NCI-H526 treated with DMSO at 0.1 percent for 48 hours (cell line): Measurements from ENCODE around the gene LTBR.
A peak's percentile ranks its signal among the peaks of the same experiment; 100 is the strongest.
"Not testable (repeated sequence)": the region's sequence is repeated elsewhere in the genome, so short reads cannot be mapped to it uniquely, and the experiment has no call there.

Source experiments
- DNase-seq: peaks from one replicate; lab custom pipeline; 2025; lab: John Stamatoyannopoulos, UW

Gene LTBR

DNA sequence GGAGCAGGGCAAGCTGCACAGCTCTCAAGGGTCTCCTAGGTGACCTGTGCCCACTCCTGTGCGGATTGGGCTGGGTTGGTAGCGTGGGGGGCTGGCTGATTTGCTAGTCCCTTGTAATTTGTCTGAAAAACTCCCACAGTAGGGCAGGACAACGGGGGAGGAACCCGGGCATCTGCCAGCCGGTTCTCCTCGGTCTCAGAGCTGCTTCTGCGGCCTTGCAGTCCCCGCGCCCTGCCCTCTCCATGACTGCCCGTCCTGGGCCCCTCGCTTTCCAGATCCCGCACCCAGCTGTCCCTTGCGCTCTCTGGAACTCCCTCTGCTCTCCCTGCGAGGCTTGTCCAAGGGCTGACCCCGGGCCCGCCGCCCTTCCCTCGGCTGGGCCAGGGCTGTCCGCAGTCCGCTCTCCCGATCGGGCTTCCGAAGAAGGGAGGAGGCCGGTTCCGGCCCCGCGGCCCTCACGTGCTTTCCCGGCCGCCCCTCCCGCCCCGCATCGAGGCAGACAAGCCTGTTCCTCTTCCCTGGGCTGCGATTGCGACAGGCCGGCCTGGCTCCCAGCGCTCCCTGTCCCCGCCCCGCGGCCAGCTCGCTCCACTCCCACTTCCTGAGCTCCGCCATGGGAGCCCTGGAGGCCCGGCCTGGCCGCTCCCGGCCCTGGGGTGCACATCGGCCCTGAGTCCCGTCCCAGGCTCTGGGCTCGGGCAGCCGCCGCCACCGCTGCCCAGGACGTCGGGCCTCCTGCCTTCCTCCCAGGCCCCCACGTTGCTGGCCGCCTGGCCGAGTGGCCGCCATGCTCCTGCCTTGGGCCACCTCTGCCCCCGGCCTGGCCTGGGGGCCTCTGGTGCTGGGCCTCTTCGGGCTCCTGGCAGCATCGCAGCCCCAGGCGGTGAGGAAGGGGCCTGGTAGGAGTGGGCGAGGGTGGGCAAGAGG is at the start of gene LTBR:
Gene LTBR, plus strand, starts transcription at position 591 of the 927 bp plus-strand sequence. Its CDS starts 197 bp downstream, at position 788.
- peak; percentile 14 for DNase-seq

DNA sequence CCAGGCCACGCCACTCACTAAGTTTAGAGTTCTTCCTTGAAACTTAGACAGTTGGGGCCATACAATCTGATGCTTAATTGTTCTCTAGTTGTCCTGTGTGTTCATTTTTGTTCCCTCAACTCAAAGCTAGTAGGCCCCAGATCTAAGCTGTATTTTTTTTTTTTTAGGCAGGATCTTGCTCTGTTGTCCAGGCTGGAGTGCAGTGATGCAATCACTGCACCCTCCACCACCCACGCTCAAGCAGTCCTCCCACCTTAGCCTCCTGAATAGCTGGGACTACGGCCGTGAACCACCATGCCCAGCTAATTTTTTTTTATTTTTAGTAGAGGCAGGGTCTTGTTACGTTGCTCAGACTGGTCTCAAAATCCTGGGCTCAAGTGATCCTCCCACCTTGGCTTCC is 49.6 kb upstream of the LTBR start:
- DNase-seq, result no peak

DNA sequence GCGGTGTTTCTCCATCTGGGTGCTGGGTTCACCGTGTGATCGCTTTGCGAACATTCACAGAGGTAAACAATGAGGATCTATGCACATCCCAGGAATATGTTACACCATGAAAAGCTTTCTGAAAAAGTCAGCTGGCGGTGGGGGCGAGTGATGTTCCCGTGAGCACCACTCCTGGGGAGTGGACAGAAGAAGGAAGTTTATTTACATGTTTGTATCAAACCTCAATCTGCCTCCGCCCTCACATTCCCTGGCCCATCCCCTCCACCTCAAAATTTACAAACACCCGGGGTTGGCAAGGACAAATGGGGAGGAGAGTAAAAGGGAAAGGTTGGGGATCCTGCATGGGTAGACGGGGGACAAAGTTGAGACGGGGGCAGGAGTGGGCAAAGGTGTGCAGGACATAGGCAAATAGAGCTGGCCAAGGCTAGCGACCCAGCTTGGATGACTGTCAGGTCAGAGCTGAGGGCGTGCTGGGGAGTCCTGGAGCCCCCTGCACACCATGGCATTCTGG is 49.0 kb upstream of the LTBR start:
- DNase-seq, result no peak

DNA sequence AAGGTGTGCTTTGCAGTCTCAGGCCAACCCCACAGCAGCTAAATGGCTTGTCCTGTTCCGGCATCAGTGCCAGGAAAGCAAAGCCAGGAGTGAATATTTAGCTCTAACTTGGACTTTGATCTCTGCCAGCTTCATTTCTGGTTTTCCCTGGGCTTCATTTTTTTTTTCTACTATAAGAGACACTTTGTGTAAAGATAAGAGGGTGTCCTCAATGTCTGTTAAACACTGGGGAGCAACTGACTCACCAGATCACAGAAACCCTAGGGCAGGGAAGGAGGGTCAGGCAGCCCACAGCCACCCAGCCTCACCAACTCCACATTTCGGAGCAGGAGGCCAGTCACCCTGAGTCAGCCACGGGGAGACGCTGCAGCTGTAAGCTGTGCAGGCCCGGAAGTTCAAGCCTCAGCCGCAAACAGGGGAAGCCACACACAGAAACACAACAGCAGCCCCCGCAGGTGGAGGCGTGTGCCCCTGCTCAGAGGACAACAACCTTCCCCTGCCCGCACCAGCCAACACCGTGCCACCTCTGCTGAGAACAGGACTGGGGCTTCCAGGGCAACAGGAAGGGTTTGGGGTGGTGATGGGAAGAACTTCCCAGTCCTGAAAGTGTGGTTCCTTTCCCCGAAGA is 48.4 kb upstream of the LTBR start:
- peak; percentile 41 for DNase-seq

DNA sequence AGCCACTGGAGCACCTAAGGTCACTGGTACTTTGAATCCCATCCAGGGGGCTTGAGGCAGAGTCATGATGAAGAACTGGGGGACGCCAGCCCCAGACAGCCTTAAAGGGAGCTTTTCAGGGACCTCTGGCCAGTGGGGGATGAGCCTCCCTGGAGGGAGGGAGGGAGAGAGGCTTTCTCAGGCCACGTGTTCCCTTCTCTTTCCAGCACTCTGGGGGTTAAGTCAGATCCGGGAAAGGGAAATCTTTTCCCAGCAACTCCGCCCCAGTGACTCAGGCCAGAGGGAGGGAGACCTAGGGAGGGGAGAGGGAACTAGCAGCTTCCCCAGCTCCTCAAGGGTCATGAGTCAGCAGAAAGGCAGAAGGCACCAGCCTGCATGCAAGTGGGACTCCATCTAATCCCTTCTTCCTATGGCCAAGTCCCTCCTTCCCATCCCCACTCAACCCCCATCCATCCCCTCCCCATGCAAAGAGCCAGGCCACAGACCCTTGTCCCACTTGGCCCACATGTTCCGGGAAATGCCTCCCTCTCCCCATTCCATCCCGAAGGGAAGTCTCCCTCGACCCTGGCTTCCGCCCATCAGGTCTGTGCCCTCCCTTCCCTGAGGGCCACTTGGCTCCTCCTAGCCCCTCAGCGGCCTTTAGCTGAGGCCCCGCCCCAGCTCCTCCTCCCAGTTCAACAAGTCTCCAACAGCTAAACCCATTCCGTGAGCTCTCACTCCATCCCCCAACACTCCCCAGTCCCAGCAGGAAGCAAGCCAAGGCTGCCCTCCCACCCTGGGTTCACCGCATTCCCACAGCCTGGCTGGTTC is 47.7 kb upstream of the LTBR start:
- peak; percentile 29 for DNase-seq

DNA sequence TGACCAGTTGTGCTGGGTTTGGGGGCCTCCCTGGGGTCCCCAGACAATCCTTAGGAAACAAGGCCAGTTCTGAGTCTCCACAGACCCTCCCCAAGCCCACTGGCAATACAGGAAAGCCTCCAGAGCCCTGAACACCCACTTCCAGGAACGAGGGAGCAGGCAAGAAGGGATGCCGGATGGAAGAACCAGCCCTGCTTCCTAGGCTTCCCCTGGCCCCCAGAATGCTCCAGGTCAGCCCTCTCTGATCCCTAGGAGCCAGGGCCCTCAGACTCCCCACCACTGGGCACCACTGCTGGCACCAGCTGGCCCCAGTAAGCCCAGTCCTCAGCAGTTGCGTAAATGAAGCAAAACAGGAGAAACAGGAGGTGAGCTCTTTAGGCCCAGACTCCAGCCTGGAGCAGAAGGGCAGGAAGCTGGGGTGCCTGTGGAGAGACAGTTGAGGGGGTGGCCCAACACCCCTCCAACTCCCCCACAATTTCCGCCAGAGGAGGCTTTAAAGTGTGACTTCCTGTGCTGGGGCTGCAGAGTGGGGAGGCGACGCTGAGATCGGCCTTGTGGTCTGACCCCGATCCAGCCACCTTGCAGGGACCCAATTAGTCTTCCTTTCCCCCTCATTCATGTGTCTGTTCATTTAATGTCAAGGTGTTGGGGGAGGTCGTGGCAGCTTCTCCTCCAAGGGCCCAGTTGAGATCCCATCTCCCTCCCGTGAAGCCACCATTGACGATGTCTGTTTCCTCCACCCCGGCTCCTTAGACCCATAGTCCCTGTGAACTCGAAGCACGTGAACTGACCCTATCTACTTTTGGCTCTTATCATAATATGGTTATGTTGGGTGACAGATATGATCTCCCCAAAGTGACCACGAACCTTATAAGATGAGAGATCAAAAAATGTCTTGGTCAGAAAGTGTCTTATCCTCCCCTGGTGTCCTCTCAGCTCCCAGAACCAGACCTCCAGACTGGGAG is 46.8 kb upstream of the LTBR start:
- no peak for DNase-seq

DNA sequence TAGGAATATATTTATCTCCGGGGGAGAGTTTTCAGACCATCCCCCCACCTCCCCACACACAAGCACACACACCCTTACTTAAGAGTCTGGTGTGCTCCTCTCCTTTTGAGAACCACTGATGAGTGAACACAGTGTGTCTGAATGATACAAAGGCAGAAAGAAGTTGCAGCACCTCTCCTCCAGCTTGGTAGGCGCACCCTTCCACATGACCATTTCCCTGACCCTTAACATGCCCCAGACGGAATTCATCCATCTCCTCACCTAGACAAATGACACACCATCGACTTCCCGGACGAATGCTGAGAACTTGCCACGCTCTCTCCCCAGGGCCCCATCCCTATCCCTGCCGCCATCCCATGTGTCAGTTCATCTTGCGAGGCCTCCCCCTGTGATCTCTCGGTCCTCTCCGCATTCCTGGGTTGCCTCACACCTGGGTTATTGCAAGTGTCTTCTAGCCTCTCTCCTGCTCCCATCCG is 46.0 kb upstream of the LTBR start:
- DNase-seq, result no peak

DNA sequence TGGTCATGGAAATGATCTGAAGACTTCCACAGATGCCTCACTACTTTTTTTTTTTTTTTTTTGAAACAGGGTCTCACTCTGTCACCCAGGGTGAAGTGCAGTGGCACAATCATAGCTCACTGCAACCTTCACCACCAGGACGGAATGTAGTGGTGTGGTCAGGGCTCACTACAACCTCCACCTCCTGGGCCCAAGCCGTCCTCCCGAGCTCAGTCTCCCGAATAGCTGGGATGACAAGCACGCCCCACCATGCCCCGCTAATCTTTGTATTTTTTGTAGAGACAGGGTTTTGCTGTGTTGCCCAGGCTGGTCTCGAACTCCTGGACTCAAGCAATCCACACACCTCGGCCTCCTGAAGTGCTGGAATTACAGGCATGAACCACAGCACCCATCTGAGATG is 45.4 kb upstream of the LTBR start:
- not testable (repeated sequence) for DNase-seq

DNA sequence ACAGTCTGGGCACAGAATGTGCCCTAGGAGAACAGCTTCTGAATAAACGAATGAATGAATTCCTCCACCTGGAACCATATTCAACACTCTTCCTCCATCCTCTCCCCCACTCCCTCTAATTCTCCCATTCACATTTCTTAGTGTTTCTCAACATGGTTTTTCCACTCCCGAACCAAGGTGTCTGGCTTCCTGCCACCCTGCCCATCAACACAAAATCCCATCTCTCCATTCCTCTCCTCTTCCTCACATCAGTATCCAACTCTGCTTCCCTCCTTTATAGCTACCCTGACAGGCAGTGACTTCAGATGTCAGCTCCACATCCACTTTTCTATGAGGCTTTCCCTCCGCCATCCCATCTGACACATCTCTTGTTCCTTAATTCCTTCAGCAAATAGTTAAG is 45.0 kb upstream of the LTBR start:
- DNase-seq, result no peak

DNA sequence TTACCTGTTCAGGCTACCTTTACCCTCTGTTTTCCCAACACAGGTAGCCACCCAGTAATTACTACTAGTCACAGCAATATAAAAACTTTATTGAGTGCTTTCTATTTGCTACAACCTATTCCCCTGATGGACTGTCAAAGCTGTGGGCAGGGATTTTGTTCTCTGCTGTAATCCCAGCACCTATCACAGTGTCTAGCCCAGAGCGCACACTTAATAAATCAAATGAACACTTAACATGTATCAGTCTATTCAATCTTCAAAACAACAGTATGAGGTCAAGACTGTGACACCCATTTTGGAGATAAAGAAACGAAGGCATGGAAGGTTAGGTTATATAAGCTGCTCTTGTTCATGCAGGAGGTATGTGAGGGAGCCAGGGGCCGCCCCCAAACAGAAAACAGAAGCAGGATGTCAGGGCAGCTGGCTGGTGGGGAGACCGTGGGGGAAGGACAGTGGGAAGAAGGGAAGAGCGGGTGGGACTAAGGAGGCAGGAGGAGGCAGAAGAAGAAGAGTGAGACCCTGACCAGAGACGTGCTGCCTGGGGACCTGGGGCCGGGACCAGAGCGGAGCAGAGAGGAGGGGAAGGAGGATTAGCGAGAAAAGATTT is 43.8 kb upstream of the LTBR start:
- no peak for DNase-seq

DNA sequence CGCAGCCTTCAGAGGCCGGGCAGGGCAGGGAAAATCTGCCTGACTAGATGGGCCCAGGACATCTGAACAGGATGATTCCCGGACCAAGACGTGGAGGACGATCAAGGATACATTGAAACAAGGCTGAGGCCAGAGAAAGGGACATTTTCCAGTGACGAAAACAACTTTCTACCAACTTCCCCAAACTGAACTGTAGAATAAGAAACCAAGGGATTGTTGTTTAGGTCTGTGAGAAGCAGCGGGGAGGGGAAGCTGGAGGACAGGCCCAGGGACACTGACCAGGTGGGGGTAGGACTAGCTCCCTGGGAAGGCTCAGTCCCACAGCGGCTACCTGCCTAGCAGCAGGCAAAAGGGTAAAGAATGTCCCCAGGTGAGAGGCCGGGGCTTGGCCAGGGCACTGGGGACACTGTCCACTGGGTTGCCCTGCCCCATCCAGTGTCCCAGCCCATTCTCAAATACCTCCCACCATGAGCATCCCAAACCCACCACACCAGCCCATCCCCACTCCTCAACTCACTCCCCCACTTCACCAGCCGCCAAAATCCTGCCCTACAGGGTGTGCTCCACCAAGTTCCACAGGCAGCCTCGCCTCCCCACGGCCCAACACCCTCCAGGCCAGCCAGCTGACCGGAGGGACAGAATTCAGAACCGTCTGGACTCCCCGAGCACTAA is 43.1 kb upstream of the LTBR start:
- no peak for DNase-seq

DNA sequence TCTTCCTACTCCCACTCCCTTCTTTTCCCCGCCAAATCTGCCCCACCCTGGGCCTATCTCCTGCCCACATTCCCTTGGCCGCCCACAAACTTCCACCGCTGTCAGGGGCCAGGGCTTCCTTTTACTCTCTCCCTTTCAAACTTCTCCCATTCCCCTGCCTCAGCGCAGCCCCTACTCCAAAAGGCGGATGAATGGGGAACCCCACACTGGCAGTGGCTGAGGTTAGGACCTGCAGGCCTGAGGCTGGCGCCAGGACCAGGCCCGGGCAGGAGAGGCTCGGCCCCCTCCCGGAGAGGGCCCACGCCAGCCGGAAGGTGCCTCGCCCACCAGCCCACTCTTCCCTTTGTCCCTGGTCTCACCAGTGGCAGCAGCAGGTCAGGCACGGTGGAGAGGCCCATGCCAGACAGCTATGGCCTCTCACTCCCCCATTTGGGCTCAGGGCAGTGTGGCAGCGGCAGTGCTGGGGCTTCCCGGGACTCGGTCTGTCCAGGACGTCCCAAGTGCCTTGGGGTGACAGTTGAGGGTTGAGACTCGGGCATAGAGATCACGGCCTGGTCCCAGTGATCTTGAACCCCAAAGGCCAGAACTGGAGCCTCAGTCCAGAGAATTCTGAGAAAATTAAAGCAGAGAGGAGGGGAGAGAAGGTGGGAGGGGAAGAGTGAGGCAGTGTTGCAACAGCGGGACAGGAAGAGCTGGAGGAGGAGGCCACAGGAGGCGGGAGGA is 42.4 kb upstream of the LTBR start, which contains the start of gene TNFRSF1A:
Gene TNFRSF1A, minus strand, starts transcription at position 660 of the 723 bp plus-strand sequence. Its CDS starts 262 bp downstream, at position 398.
- DNase-seq, result no peak

DNA sequence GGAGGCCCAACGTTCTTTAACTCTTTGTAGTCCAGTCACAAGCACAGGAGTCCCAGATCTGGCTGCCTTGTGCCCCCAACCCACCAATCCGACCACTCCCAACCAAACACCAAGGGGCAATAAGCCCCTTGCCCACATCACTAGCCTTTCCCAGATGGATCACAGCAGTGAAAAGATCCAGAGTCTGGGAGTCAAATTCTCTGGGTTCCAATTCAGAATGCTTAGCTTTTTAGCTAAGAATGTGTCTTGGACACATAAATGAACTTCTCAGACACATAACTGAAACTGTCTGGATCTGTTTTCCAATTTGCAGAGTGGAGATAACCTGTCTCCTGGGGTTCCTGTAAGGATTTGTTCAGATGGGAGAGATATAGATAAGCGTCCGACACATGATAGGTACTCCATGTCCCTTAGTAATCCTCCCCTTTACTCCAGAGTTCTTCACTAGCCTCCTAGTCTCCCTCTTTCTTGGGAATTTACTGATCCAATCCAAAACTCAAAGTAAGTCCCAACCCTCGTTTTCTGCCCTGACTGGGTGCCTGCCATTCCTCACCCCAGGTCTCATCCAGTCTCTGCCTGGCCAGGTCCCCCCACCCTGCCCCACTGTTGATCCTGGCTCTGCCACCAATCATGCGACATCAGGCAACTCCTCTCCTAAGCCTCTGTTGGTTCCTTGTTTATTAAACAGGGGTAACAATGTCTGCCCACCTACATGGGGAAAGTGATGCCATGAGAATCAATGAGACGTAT is 41.6 kb upstream of the LTBR start:
- DNase-seq, result peak; percentile 12

DNA sequence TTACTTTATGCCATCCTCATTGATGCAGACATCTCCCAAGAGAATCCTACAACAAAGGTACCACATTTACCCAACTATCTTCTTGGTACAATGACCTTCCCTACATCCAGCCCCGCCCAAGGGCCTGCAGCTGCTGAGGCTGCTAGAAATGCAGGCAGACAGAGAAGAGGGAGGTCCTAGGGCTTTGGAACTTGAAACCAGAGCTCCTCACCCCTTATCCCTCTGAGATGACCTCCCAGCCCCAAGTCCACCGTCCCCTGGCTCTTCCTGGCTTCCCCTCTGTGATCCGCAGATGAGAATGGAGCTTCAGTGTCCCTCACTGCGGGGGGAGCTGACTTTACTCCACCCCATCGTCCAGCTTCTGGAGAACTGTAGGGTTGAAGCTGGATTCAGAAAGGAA is 40.4 kb upstream of the LTBR start:
- DNase-seq, result no peak

DNA sequence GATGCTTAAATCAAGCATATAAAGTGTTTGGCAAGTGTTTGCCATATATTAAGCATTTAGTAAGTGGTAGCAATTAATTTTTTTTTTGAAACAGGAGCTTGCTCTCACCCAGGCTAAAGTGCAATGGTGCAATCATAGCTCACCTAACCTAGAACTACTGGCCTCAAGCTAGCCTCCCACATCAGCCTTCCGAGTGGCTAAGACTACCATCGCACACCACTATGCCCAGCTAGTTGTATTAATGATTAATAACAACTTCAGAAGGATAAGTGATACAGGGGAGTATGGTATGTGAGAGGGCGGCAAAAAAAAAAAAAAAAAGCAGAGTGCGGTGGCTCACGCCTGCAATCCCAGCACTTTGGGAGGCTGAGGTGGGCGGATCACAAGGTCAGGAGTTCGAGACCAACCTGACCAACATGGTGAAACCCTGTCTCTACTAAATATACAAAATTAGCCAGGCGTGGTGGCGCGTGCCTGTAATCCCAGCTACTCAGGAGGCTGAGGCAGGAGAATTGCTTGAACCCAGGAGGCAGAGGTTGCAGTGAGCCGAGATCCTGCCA is 39.8 kb upstream of the LTBR start:
- DNase-seq, result not testable (repeated sequence)

DNA sequence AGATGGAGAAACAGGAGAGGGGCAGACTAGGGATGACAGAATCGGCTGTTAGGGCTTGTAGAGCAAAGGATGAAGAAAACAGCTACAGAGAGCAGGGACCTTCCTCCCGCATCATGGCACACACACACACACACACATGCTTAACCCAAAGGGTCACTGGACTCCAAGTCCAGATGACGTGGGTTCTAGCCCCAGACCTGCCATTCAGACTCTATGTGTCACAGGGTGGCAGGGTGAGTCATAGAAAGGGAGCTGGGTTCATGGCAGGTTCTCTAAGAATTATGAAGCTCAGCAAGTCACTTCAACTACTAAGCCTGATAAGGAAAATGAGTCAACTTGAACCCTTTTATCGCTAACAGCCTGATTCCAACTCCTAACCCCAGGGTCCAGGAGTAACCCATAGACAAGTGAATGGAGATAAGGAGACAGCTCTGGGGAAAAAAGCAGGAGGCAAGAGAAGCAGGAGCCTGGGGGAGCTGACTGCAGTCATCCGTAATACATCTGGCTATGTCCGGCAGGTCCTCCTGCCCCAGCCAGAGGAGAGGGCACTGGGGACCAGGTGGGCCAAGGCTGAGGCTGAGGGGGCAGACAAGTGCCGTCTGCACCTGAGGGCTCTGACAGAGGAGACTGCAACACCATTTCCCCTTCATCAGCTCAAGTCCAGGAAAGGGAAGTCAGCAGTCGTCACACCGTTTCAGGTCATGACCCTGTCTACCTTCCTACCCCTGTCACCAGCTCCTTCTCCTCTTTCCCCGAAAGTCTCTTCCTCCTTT is 38.5 kb upstream of the LTBR start:
- DNase-seq, result no peak

DNA sequence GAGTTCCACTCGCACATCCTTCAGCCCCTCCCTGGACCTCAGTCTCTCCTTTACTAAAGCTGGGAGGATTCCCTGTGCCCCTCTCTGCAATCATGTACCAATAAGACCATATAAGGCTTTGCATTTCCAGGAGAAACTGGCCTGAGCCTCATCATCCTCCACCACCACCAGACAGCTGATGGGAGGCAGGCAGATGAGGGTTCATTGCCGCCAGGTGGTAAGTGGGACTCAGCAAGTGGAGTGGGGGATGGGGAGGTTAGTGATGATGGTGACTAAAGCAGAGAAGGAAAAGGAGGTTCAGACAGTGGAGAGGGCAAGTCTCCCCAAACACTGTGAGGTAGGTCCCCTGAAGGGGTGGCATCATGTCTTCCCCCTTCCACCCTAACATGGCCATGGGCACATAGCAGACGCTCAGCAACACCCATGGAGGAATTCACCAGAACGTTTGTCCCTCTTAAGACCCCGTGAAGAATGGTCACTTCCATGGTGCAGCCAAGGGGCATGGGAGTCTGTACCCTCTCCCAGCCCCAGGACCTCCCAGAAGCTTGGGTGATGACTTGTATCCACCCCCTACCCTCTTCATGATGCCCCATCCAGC is 37.6 kb upstream of the LTBR start:
- DNase-seq, result no peak
